SIG-M5 treated with dmso at 0.1 percent for 504 hours (cell line): ENCODE measurements around the gene NEGR1.

Experiments used
- DNase-seq: peaks from one replicate; lab custom pipeline; 2025; ENCODE audit not compliant: unreplicated experiment; lab: John Stamatoyannopoulos, UW

Gene NEGR1

DNA sequence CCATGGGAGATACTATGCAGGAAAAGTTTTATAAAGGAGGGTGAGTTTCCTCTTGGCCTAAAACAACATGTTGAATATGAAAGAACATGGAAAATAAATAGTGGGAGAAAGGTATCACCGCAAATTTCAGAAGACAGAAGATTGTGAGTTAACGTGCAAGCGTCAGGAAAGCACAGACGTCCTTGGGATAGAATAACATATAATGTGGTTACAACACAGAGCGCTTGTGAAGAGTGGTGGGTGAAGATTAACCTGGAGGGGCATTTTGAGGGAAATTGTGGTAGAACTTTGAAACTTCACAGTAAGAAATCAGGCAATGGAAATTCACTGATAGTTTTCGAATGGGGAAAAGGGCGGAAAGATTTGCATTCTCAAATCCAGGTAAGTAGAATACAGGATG is 47.3 kb downstream of the NEGR1 start:
- DNase-seq, result no peak

DNA sequence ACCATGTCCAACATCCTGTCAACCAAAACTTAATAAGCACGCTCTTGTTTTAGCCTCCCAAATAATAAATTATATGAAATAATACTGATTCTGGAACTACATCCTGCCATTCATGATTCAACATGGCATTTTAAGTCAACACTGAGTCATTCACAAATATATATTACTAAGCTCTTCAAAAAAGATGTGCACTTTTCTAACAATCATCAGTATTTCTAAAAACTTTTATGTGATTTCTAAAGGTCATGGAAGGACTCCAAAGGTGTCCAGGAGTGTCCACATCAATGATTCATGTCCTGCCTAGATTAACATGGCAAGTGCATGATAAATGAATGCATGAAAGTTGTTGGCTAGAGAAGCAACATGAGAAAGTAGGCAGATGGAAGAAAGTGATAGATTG is 51.6 kb downstream of the NEGR1 start:
- DNase-seq, result no peak

DNA sequence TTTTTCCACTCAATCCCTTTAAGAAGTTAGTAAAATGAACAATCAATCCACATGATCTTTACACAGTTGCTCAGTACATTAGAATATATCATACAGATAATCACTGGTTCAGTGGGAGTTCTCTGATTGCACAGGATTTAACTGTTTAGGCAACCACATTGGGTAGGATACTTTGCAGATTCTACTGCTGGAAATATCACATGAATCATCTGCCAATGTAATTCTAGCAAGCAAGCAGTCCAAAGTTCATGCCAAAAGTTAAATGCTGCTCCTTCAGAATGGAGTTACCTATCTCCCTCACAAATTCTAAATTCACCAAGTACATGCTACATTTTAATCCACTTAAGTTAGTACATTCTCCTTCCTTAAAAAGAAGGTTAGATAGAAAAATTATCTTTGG is 52.4 kb downstream of the NEGR1 start:
- no peak for DNase-seq

DNA sequence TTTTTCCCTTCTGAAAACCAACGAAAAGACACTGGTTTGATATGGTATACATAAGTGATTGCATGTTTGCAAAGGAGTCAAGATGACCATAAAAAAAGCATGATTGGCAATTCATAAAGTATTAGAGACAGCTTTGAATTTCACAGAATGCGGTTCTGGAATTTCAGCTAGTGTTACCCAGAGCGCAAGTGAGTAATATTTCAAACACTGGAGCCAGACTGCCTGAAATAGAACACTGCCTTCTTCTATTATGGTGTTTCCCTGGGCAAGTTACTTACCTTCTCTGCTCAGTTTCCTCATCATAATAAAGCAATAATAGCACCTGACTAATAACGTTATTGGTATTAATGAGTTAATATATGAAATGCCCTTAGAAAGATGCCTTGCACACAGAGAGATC is 54.7 kb downstream of the NEGR1 start:
- DNase-seq, result no peak

DNA sequence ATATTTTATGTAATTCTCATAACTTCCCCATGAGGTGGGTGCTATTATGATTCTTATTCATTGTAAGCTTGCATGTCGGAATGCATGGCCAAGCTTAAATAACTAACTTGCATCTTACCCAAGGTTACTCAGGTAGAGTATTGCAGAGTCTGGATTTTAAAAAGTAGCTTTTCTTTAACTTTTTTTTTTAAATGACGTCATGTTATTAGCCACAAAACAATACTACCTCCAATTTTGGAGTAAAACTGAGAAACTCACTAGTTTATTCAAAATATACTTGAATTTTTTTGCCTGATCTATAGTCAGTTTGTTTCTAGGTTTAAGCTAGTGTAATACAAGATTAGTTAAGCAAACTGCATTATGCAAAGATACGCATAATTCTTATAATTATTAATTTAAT is 57.8 kb downstream of the NEGR1 start:
- no peak for DNase-seq

DNA sequence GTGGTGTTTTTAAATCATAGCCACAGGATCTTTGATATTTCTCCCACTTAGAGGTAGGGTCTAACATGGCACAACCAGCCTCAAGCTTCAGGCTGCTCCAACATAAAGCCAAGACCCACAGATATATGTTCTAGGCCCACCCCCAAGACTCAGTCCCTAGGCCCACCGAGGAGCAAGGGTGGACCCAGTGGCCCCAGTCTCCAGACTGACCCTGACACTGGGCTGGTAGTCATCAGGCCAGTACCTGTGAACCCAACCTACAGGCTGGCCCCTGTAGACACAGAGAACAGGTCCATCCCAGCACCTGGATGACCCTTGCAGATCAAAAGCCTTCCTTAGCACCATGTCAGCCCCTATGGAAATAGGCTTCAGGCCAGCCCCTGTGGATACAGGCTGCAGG is 60.5 kb downstream of the NEGR1 start:
- DNase-seq, result no peak

DNA sequence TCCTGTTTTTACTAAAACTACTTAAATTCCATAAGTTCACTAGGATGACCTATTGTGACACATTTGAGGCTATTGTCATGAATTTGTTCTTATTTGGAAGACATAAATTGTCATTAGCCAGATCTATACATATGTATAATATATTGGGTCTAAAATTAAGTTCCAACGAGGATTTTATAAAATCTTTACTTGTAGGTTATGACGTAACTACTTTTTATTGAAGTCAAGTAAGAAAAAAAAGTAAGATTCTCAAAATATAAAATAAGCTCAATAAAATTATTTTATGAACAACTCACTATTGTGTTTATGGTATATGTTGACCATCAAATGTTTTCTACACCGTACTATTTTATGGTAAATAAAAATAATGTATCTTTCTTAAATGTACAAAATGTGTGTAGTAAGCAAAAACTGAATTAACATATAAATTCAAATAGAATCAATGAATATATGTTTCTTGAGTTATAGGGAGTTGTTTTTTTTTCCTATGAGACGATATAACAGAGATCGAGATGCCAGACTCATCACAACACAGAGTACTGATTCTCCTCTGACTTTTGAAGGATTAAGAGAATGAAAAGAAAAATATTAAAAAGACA is 64.1 kb downstream of the NEGR1 start:
- no peak for DNase-seq

DNA sequence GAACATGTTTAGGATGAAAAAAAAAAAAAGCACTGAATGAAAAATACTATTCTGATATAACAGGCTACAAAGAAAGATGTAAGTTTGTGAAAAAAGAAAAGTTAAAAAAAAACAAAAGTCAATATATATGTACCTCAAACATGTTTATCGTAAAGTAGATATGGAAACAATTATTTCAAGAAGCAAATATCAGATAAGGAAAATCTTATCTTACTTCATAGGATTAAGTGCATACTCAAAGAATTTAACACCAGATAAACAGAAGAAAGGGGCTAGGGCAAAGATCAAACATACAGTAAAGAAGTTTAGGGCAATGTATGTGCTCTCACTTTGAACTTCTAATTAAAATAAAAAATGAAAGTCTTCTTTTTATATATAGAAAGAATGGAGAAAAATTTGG is 75.3 kb downstream of the NEGR1 start:
- no peak for DNase-seq

DNA sequence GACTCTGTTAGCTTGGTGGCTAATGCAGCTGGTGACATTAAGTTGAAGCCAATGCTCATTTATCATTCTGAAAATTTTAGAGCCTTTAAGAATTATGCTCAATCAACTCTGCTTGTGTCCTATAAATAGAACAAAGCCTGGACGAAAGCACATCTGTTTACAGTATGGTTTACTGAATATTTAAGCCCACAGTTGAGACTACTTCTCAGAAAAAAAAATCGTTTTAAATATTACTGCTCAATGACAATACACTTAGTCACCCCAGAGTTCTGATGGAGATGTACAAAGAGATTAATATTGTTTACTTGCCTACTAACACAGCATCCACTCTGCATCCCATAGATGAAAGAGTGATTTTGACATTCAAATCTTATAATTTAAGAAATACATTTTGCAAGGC is 79.6 kb downstream of the NEGR1 start:
- DNase-seq, result no peak

DNA sequence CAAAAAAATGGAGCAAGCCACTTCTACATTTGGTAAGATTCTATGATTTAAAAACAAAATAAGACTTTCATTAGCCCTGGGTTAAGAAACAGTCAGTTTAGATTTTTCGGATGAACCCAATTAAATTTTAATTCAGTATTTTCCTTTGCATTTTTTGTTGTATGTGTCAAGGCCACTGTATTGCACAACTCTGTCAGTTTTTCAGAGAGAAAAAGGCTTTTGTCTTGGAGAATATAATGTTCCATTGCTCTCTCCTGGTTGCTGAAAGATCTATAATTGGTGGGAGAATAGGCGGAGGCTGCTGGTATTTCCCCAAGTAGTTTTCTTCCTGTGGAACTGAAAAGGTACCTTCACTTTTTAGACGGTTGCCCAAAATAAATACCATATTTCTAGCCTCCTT is 84.6 kb downstream of the NEGR1 start:
- no peak for DNase-seq

DNA sequence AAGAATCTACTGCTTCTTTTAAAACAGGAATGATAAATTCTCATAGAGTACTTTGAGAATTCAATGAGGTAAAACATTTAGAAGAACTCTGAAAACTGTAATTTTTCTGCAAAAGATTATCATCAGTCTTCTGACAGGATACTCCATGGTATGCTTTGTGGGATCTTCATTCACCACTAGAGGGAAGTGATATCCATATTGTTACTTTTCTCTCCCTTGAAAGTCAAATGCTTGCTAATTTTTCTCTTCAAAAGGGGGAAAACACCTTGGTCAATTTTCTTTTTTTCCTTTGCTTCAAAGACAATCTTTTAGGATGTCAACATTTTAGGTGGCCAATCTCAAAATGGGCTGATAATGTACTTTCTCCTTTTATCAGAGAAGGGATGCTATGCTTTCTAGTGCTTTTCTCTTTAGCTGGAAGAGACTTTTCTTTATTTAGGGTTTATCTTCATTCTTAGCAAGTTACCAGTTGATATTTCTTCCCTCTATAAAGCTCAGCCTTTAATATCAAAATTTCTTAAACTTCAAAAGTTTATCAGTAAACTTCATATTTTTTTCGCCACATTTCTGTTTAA is 95.5 kb downstream of the NEGR1 start:
- no peak for DNase-seq

DNA sequence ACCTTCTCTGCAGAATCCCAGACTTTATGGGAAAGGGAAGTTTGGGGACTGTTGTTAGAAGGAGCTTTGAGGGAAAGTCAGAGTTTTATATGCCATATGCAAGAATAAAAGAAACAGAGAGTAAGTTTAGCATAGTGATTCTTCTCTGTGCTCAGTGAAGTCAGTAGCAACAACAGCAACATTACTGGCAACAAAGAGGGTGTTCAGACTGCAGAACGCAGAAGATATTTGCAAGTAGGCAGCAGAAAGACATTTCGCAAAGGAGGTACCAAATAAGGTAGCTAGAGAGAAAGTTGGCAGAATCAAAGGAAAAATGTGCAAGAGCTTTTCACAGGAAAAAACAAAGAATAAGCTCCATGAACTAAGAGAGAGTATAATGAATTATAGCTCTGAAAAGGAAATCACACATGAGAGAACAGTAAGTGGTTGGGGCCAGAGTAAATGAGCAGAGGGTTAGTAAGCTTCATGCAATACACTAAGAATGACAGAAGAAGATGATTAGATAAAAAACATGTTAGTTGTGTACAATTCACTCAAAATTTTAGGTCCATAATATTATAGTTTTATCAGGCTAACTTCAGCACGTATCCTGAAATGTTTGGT is 98.1 kb downstream of the NEGR1 start:
- DNase-seq, result no peak

DNA sequence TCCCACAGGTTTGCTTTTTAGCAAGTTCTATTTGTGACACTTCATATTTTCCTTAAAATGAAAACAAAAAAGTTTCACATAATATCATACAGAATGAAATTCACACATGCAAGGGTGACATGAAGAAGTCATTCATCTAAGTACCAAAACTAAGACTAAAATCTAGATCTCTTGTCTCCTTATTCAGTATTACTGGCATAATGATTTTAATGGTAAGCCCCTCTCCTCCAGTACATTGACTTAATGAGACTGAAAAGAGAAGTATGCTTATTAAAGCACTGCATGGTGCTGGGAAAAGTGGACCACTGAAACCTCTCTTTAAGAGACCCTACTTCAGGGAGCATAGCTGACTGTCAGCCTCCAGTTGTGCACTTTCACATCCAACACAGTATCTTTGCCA is 99.5 kb downstream of the NEGR1 start:
- DNase-seq, result no peak

DNA sequence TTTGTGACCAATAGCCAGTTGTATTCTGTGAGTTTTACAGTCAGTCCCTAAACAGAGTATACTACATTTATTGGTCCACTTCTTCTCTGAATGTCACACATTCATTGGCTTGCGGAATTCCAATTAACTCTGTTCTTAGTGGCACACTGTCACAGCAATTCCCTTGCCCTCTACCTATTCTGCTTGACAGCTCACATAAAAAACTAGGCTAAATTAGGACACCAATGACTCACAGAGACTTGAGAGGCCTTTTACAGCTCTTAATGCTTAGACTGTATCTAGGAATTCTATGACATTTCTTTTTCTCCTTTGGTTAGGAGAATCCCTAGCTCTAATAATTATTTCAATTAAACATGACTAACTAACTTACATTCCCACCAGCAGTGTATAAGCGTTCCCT is 104.1 kb downstream of the NEGR1 start:
- DNase-seq, result no peak

DNA sequence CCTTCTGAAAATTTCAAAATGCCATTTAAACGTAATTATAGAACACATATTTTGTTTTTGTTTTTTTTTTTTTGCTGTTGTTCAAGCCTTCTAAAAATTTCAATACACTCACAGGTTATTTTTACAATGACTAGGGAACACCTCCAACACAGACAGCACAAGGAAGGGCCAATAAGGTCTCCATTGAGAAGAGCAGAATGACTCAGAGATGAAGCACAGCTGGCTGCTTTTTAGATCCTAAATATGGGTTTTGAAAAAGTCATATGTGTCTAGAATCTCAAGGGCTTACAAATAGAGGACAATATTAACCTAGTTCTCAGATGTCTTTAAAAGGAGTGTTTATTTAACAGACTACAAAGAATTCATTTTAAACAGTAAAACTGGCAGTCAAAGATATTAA is 104.6 kb downstream of the NEGR1 start:
- DNase-seq, result no peak

DNA sequence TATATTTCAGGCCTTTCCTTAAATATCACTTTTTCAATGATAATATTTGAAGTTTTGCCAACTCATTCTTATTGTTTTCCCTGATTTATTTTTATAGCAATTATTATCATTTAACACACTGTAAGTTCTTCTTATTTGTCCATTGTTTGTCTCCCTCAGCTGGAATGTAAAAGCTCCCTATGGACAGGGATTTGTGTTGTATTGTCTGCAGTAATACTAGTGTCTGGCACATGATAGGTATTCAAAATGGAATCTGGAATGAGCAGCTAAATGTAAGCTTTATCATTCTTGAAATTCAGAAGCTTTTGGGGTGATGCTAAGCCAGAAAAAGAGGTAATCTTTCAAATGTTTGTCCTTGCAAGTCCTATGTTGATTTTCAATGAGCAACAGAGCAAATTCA is 112.1 kb downstream of the NEGR1 start:
- no peak for DNase-seq

DNA sequence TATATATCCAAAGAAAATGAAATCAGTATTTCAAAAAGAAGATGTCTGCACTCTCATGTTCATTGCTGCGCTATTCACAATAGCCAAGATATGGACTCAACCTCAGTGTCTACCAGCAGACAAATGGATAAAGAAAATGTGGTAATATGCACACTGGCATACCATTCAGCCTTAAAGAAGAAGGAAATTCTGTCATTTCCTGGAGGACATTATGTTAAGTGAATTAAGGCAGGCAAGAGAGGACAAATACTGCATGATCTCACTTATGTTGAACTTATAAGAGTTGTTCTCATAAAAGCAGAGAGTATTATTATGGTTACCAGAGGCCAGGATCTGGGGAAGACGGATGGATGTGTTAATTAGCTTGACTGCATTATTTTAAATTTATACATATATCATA is 115.9 kb downstream of the NEGR1 start:
- DNase-seq, result no peak

DNA sequence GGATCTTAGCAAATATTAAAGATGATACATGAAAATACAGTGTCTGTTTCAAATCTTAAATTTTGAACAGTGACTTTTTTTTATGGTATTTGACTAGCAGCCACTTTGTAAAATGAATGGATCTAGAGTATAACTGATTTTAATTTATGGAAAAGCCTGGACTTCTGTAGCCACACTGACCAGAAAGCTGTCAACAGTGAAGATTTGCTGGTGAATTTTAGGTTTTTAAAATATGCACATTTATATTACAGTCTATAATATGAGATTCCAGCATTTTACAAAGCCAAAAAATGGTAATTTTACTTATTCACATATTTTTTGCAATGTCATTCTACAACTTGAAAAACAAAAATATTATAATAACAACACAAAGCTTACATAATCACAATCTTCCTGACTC is 131.8 kb downstream of the NEGR1 start:
- DNase-seq, result no peak

DNA sequence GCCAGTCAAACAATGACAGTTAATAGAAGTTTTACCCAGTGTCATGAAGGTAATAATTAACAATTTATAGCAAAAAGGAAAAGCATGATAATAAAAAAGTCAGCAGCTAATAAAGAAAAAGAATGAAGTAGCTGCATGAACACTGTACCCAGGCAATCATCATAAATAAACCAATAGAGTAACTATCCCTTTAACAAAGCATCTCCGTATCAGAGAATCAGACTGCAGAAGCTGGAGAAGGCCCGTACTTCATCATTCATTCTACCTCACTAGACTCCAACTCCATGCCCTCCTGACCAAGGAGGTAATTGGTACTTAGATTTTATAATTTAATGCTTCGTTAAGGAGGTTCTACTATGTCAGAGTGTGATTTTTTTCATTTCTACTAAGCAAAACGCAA is 140.5 kb downstream of the NEGR1 start:
- no peak for DNase-seq

DNA sequence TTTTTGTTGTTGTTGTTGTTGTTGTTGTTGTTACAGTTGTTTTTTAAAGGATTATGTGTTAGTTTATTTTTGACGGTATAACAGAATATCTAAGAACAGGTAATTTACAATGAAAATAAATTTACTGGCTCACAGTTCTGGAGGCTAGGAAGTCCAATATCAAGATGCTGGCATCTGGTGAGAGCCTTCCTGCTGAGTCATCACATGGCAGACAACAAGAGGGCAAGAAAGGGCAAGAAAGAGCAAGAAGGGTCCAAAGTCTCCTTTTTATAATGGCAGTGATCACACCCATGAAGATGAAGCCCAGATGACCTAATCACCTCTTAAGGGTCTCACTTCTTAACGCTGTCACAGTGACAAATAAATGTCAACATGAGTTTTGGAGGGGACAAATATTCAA is 142.1 kb downstream of the NEGR1 start:
- no peak for DNase-seq

DNA sequence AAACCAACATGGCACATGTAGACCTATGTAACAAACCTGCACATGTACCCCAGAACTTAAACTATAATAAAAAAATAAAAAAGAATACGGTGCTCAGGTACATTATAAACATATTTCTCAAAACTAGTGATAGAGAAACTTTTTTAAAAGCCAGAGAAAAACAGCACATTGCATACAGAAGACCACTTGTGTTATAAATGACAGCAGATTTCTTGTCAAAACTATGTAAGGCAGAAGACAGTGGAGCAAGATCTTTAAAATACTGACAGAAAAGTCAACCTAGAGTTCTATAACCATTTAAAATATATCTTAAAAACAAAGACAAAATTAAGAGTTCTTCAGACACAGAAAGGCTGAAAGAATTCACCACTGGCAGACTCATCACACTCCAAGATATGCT is 144.7 kb downstream of the NEGR1 start:
- no peak for DNase-seq

DNA sequence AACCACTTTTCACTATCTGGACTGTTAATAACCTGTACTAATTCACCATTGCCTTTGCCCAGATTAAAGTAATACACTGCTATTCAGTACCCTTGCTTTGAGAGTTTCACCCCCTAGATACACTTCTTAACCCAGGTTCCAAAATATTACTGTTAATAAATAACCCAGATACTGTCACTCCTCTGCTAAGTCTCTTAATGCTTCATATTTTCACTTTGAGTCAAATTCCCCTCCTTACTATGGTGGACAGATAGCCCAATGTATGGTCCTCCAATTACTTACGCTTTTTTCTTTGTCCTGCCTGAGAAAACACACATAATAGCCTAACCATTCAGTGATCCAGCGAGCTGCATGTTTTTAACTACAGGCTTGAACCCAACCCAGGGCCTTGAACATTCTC is 152.5 kb downstream of the NEGR1 start:
- no peak for DNase-seq
